Stimulated activated CD8-positive, alpha-beta memory T cell treated with anti-CD3 and anti-CD28 coated beads, Interleukin-12 subunit alpha, Interleukin-12 subunit beta, amount 100 ng/mL, for 1 hour (primary cell): ENCODE data around the gene MSANTD4.
"Not testable (repeated sequence)": the region's sequence is repeated elsewhere in the genome, so short reads cannot be mapped to it uniquely, and the experiment has no call there.

Experiments used
- DNase-seq: peaks from one replicate; pipeline ENCODE4 v3.0.0-alpha.2; 2020; ENCODE audit warnings: low read depth

Gene MSANTD4

GRCh38 chr11:106014035-106014434 lies 8.0 kb downstream of the MSANTD4 start:
- no peak for DNase-seq

GRCh38 chr11:106012744-106013143 lies 9.3 kb downstream of the MSANTD4 start:
- DNase-seq, result no peak

GRCh38 chr11:106011481-106011880 lies 10.6 kb downstream of the MSANTD4 start:
- no peak for DNase-seq

GRCh38 chr11:106003094-106003493 lies 18.9 kb downstream of the MSANTD4 start:
- DNase-seq, result not testable (repeated sequence)

GRCh38 chr11:106001304-106002012 lies 20.6 kb downstream of the MSANTD4 start:
- DNase-seq, result no peak

- DNase-seq, result no peak
Observed at GRCh38 chr11:105991888-105992287, 30.2 kb downstream of the MSANTD4 start.

GRCh38 chr11:105989124-105989523 lies 32.9 kb downstream of the MSANTD4 start:
- DNase-seq, result no peak

- DNase-seq, result no peak
Observed at GRCh38 chr11:105988197-105988596, 33.8 kb downstream of the MSANTD4 start.

- DNase-seq, result no peak
Observed at GRCh38 chr11:105986554-105986953, 35.5 kb downstream of the MSANTD4 start.

- no peak for DNase-seq
Observed at GRCh38 chr11:105979997-105980703, 41.9 kb downstream of the MSANTD4 start.

GRCh38 chr11:105975128-105975527 lies 46.9 kb downstream of the MSANTD4 start:
- DNase-seq, result no peak

GRCh38 chr11:105969756-105970155 lies 52.3 kb downstream of the MSANTD4 start:
- DNase-seq, result no peak

- DNase-seq, result no peak
Observed at GRCh38 chr11:105968021-105968697, 53.9 kb downstream of the MSANTD4 start.

- DNase-seq, result no peak
Observed at GRCh38 chr11:105960252-105961245, 61.5 kb downstream of the MSANTD4 start.
